ENCODE measurements around the gene TNFRSF25. TPM values are rescaled to one million over a fixed set of nuclear protein-coding genes. Genes with fewer than 3 reads are reported as not detected.
"Not testable (repeated sequence)": the region's sequence is repeated elsewhere in the genome, so short reads cannot be mapped to it uniquely, and the experiment has no call there.

Gene TNFRSF25
- polyA plus RNA-seq, 2 of the 4 experiments (the other 2 are of a cell fraction): 0.65 to 3.4 TPM

DNA sequence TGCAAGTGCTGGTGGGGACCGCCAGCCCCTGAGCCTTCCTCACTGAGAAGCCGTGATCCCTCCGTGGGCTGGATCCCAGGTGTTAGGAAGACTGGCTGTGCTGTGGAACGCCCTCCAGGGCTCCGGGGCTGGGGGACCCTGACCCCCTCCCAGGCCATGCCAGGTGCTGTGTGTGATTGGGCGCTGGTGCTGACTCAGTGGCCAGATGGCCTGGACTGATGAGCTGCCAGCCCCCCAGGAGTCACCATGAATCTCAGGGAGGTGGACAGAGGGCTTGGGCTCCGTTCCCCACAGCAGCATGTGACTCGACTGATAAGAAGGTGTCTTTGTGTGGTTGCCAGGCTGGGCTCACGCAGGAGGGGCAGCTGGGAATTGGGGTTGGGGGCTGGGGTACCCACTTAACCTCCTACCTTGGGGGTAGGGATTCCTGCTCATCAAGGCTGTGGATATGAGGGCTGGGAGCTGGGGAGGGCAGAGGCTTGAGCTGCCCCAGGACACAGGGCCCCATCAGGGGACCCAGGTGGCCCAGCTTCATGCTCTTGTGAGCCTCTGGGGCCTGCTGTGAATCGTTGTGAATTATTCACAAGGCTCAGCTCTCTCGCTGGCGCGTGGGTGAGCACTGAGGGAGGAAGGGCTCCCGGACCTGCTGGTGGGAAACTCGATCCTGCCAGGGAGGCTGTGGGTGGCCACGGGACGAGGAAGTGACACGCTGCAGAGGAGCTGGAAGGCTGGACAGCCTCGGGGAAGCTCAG, 36.1 kb downstream of the TNFRSF25 start:
- POLR2A ChIA-PET: interaction anchor here (0.7 kb wide), 1 partner anchor 129 kb away, joined by 4 read pairs; no protein-coding TSS in a partner anchor
- FAIRE-seq; H3K4me3 ChIP-seq; H3K27ac ChIP-seq; DNase-seq (ENCODE audit: low read depth in 1 of 2, low spot score in 1 of 2); H3K9me3 ChIP-seq; H3K4me2 ChIP-seq; H3K4me1 ChIP-seq; ATAC-seq: not testable (repeated sequence)
- 52% methylated on average over 8 of the region's 19 CpGs for WGBS (ENCODE audit: missing lambda C conversion rate)
- CTCF ChIA-PET: interaction anchor here (1.2 to 5.8 kb wide), 4 partner anchors 10 to 184 kb away, joined by 3 to 30 read pairs (median 8); partner anchors contain the start of gene HES2

DNA sequence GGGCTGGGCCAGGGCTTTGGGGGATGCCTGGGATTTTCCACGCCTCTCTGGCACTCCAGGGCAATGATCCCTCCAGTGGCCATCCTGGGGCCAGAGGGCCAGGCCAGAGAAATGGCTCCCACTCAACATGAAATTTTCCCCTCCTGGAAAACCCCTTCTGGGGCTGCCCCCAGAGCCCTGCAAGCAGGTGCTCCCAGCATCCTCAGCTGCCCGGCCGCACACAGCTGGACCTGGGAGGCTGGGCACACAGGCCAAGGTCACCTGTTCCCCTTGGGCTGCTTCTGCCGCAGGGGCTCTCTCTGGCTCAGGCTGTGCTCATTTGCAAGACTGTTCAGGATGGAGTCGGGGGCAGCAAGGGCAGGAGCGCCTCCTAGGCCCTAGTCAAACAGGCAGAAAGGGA, 37.5 kb downstream of the TNFRSF25 start:
- ATAC-seq, FAIRE-seq, POLR2A ChIA-PET: not testable (repeated sequence)

DNA sequence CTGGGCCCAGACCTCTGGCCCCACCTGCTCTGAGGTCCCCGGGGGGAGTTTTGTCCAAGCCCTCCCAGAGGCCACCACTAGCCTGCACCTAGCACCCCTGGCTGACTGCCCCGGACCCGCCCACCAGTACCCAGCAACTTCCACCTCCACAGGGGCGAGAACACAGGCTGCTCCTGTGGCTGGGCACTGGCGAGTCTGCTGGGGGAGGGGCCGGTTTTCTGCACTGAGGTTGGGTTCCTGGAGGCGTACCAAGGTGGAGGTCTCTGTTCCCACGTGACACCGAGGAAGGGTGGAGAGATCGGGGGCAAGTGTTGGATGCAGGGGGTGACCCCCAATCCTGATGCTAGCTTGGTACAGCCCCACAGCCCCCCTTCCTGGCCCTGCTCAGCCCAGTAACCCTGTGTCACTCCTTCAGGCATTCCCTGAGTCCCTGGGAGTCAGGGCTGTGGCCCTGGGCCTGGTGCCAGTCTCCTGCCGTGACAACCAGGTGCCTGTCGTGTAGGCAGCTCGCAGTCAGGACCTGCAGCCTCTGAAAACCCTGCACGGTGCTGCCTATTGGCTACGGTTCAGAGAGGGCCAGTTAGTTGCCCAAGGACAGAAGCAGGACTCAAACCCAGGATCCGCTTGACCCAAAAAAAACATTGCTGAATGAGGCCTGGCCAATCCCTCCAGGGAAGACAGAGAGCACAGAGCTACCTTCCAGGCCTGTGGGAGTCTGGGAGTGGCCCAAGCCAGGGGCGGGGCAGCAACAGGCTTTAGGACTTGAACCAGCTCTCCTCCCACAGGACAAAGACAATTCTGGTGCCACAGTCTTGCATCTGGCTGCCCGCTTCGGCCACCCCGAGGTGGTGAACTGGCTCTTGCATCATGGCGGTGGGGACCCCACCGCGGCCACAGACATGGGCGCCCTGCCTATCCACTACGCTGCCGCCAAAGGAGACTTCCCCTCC, 38.3 kb downstream of the TNFRSF25 start:
- H3K4me3 ChIP-seq: no peak overlapping the region
- DNase-seq (ENCODE audit: low read depth in 1 of 2, low spot score in 1 of 2) (no peak), FAIRE-seq (no peak), ATAC-seq (0 out of 6 replicates have a peak, but pooled peaks of 1 of the 2 experiments have one; percentile 11)
- WGBS (ENCODE audit: missing lambda C conversion rate): 63% methylated on average over 9 of the region's 26 CpGs
- H3K4me1 ChIP-seq: peaks cover 16% of the 10 kb centered on the region
- no peaks in the 10 kb centered on the region for H3K9me3 ChIP-seq
- ChIA-PET POLR2A (no interaction called here), CTCF (interaction anchor here (1.3 to 1.6 kb wide), 2 partner anchors 10 to 23 kb away, joined by 7 to 9 read pairs; no protein-coding TSS in a partner anchor)
- TF ChIP-seq BHLHE40 (IDR thresholded peaks at IDR 0.05; ENCODE audit: low read depth, low read length): no peak
- TF ChIP-seq KDM1A (IDR thresholded peaks at IDR 0.05; ENCODE audit: low read depth): no peak
- no peak overlapping the region for H3K4me2 ChIP-seq
- no peak overlapping the region for H3K27ac ChIP-seq

More for the DNA sequence above, 37.5 kb downstream of the TNFRSF25 start:
- CTCF ChIA-PET: interaction anchor here (1.3 kb wide), 1 partner anchor 9 kb away, joined by 9 read pairs; no protein-coding TSS in a partner anchor
- H3K27ac ChIP-seq; H3K4me1 ChIP-seq; H3K4me3 ChIP-seq; H3K9me3 ChIP-seq; H3K4me2 ChIP-seq; DNase-seq (ENCODE audit: low read depth in 1 of 2, low spot score in 1 of 2): not testable (repeated sequence)
- WGBS (ENCODE audit: missing lambda C conversion rate): no CpG with 5 or more reads among the region's 6 CpGs

DNA sequence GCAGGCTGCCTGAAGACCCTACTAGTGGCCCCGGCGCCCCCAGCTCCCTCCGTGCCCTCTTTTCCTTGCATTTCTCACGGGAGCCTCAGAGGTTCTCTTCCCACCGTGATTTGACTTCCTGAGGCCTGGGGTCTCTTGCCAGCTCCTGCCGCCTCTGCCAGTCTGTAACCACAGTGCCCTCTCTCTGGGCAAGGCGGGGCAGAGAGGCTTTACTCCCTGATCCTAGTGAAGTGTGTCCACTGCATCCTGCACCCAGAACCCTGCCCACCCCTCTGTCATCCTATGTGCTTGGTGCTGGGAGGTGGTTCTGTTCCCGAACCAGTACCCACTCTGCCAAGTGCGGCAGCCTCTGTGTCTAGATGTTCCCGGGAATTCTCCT, 39.0 kb downstream of the TNFRSF25 start:
- H3K4me3 ChIP-seq: no peak overlapping the region
- no peak for FAIRE-seq
- TF ChIP-seq, protein P1, sequence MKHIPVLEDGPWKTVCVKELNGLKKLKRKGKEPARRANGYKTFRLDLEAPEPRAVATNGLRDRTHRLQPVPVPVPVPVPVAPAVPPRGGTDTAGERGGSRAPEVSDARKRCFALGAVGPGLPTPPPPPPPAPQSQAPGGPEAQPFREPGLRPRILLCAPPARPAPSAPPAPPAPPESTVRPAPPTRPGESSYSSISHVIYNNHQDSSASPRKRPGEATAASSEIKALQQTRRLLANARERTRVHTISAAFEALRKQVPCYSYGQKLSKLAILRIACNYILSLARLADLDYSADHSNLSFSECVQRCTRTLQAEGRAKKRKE (CRISPR knock-in tag; IDR thresholded peaks at IDR 0.05; ENCODE audit: low read depth): no peak
- no peak for TF ChIP-seq CEBPB (IDR thresholded peaks at IDR 0.05)
- TF ChIP-seq, protein P2, sequence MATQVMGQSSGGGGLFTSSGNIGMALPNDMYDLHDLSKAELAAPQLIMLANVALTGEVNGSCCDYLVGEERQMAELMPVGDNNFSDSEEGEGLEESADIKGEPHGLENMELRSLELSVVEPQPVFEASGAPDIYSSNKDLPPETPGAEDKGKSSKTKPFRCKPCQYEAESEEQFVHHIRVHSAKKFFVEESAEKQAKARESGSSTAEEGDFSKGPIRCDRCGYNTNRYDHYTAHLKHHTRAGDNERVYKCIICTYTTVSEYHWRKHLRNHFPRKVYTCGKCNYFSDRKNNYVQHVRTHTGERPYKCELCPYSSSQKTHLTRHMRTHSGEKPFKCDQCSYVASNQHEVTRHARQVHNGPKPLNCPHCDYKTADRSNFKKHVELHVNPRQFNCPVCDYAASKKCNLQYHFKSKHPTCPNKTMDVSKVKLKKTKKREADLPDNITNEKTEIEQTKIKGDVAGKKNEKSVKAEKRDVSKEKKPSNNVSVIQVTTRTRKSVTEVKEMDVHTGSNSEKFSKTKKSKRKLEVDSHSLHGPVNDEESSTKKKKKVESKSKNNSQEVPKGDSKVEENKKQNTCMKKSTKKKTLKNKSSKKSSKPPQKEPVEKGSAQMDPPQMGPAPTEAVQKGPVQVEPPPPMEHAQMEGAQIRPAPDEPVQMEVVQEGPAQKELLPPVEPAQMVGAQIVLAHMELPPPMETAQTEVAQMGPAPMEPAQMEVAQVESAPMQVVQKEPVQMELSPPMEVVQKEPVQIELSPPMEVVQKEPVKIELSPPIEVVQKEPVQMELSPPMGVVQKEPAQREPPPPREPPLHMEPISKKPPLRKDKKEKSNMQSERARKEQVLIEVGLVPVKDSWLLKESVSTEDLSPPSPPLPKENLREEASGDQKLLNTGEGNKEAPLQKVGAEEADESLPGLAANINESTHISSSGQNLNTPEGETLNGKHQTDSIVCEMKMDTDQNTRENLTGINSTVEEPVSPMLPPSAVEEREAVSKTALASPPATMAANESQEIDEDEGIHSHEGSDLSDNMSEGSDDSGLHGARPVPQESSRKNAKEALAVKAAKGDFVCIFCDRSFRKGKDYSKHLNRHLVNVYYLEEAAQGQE (IDR thresholded peaks at IDR 0.05): no peak
- TF ChIP-seq ZNF302 (CRISPR knock-in tag; IDR thresholded peaks at IDR 0.05): no peak
- TF ChIP-seq MAFK (IDR thresholded peaks at IDR 0.05; ENCODE audit: partially characterized antibody): no peak
- TF ChIP-seq ZFP36 (IDR thresholded peaks at IDR 0.05; ENCODE audit: borderline replicate concordance, partially characterized antibody): no peak
- no peak for TF ChIP-seq RARB (CRISPR knock-in tag; IDR thresholded peaks at IDR 0.05)
- TF ChIP-seq, protein P3, sequence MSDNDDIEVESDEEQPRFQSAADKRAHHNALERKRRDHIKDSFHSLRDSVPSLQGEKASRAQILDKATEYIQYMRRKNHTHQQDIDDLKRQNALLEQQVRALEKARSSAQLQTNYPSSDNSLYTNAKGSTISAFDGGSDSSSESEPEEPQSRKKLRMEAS (IDR thresholded peaks at IDR 0.05): no peak
- TF ChIP-seq HDAC2 (IDR thresholded peaks at IDR 0.05): no peak
- TF ChIP-seq CHD2 (IDR thresholded peaks at IDR 0.05; ENCODE audit: low read length, partially characterized antibody): no peak
- TF ChIP-seq, protein P4, sequence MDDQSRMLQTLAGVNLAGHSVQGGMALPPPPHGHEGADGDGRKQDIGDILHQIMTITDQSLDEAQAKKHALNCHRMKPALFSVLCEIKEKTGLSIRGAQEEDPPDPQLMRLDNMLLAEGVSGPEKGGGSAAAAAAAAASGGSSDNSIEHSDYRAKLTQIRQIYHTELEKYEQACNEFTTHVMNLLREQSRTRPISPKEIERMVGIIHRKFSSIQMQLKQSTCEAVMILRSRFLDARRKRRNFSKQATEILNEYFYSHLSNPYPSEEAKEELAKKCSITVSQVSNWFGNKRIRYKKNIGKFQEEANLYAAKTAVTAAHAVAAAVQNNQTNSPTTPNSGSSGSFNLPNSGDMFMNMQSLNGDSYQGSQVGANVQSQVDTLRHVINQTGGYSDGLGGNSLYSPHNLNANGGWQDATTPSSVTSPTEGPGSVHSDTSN (IDR thresholded peaks at IDR 0.05): no peak
- no peak for TF ChIP-seq JUN (IDR thresholded peaks at IDR 0.05)
- TF ChIP-seq ZC3H11A (IDR thresholded peaks at IDR 0.05): no peak
- no peak for TF ChIP-seq FOSB (CRISPR knock-in tag; IDR thresholded peaks at IDR 0.05)
- no peak for TF ChIP-seq JUNB (IDR thresholded peaks at IDR 0.05)
- no peak for TF ChIP-seq HOXB5 (CRISPR knock-in tag; IDR thresholded peaks at IDR 0.05)
- TF ChIP-seq NPAS2 (CRISPR knock-in tag; IDR thresholded peaks at IDR 0.05; ENCODE audit: borderline replicate concordance): no peak
- TF ChIP-seq GATA3 (IDR thresholded peaks at IDR 0.05; ENCODE audit: borderline replicate concordance): no peak
- H3K4me2 ChIP-seq: no peak overlapping the region
- H3K4me1 ChIP-seq: peaks cover 16% of the 10 kb centered on the region
- no peak overlapping the region for H3K27ac ChIP-seq
- no peak for ATAC-seq
- H3K9me3 ChIP-seq: no peaks in the 10 kb centered on the region
- WGBS (ENCODE audit: missing lambda C conversion rate): 81% methylated on average over 8 of the region's 10 CpGs
- ChIA-PET CTCF (interaction anchor here (1.1 to 2.7 kb wide), 4 partner anchors 9 to 22 kb away, joined by 3 to 31 read pairs (median 6); no protein-coding TSS in a partner anchor), POLR2A (no interaction called here)
- no peak for DNase-seq (ENCODE audit: low read depth in 1 of 2, low spot score in 1 of 2)
